Naive B cell (primary cell): Measurements from ENCODE around the gene GPR156. TPM values are rescaled to one million over a fixed set of nuclear protein-coding genes. Genes with fewer than 3 reads are reported as not detected.
"Not testable (repeated sequence)": the region's sequence is repeated elsewhere in the genome, so short reads cannot be mapped to it uniquely, and the experiment has no call there.

Source experiments
- ATAC-seq, 2 donors: fragments of 150-1000 bp; cut with Tn5 transposase; 2 replicates each; pipeline ENCODE4 v1.10.0; 2021; ENCODE audit warnings: low read depth in 2 of 2, mild to moderate bottlenecking in 2 of 2, moderate library complexity in 2 of 2
- DNase-seq: peaks from one replicate; pipeline ENCODE4 v3.0.0; 2022
- H3K27ac Mint-ChIP-seq, 6 donors: one replicate each; pipeline ENCODE4 v1.8.0; 2020 to 2022; ENCODE audit warnings: mild to moderate bottlenecking in 6 of 6, mixed read lengths in 6 of 6, moderate library complexity in 5 of 6, inconsistent platforms in 2 of 6
- H3K27me3 Mint-ChIP-seq, 3 donors: one replicate each; pipeline ENCODE4 v1.8.0; 2021 to 2022; ENCODE audit warnings: mixed read lengths in 3 of 3, mild to moderate bottlenecking in 1 of 3
- H3K36me3 Mint-ChIP-seq, 2 donors: one replicate each; pipeline ENCODE4 v1.8.0; 2020 to 2022; ENCODE audit warnings: mixed read lengths in 2 of 2, inconsistent platforms in 1 of 2, mild to moderate bottlenecking in 1 of 2
- H3K4me1 Mint-ChIP-seq, 3 donors: one replicate each; pipeline ENCODE4 v1.8.0; 2020 to 2022; ENCODE audit warnings: mixed read lengths in 3 of 3, inconsistent platforms in 1 of 3, mild to moderate bottlenecking in 1 of 3, moderate library complexity in 1 of 3
- H3K4me3 Mint-ChIP-seq, 8 donors: one replicate each; pipeline ENCODE4 v1.8.0; 2020 to 2022; ENCODE audit warnings: mild to moderate bottlenecking in 8 of 8, mixed read lengths in 8 of 8, moderate library complexity in 8 of 8, inconsistent platforms in 2 of 8
- H3K9me3 Mint-ChIP-seq, 7 donors: one replicate each; pipeline ENCODE4 v1.8.0; 2020 to 2022; ENCODE audit warnings: mixed read lengths in 7 of 7, mild to moderate bottlenecking in 5 of 7, inconsistent platforms in 2 of 7, moderate library complexity in 1 of 7
- polyA plus RNA-seq, 6 donors: library from polyadenylated mRNA; unstranded; fragments of 300-500 nt; fragmentation: Illumina TruSeq; gene quantifications; one replicate each; pipeline ENCODE4 v1.2.3, GENCODE V29; 2021; ENCODE audit warnings: low read depth in 6 of 6

Gene GPR156
- polyA plus RNA-seq, 6 donors from 2014 or later: not detected

DNA sequence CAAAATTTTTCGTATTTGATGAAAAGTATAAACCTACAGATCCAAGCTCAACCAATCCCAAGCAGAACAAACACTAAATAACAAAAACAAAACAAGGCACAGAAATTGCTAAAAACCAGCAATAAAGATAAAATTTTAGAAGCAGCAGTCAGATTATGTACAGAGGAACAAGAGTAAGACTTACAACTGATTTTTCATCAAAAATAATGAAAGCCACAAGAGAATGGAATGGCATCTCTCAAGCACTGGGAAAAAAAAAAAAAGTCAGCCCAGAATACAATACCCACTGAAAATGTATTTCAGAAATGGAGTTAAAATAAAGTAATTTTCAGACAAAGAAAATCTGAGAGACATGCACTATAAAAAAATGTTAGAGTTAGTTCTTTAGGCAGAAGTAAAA, 27.0 kb downstream of the GPR156 start:
- Mint-ChIP-seq H3K9me3 (peaks cover 0 to 49% (median 28%) of the 10 kb centered on the region in 7 donors), H3K27ac (no peak overlapping the region), H3K4me3 (no peak overlapping the region), H3K27me3 (peaks cover 5 to 10% (median 9%) of the 10 kb centered on the region in 3 donors), H3K4me1 (no peaks in the 10 kb centered on the region), H3K36me3 (no peaks in the 10 kb centered on the region)
- ATAC-seq (no peak), DNase-seq (no peak)

DNA sequence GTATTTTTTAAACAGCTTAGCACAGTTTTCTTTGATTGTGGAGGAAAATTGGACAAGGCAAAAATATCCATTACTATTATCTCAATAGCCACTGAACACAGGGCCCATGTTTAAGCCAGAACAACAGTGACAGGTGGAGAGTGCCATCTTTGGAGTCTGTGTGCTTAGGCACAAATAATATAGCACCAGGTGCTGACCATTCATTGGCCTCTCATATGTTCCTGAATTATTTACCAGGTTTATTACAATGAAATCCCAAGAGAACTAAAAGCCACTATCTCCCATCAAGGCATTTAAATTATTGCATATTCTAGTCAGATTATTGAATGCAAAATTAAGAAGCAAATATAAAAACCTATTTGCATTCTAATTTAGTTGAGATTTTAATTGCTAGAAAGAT, 39.6 kb downstream of the GPR156 start:
- no peaks in the 10 kb centered on the region for H3K4me1 Mint-ChIP-seq
- DNase-seq: no peak
- H3K27ac Mint-ChIP-seq: no peak overlapping the region
- H3K36me3 Mint-ChIP-seq: no peaks in the 10 kb centered on the region
- no peaks in the 10 kb centered on the region for H3K9me3 Mint-ChIP-seq
- peaks cover 15 to 28% (median 27%) of the 10 kb centered on the region in 3 donors for H3K27me3 Mint-ChIP-seq
- no peak overlapping the region for H3K4me3 Mint-ChIP-seq
- no peak for ATAC-seq

- Mint-ChIP-seq H3K4me1 (no peaks in the 10 kb centered on the region), H3K4me3 (no peak overlapping the region), H3K27me3 (peaks cover 11 to 28% (median 23%) of the 10 kb centered on the region in 3 donors), H3K27ac (peak overlapping the region in 1 of 6 donors; percentile 57), H3K9me3 (no peaks in the 10 kb centered on the region), H3K36me3 (no peaks in the 10 kb centered on the region)
- no peak for DNase-seq
- no peak for ATAC-seq
Observed at GRCh38 chr3:120244834-120245225, 40.2 kb downstream of the GPR156 start.

DNA sequence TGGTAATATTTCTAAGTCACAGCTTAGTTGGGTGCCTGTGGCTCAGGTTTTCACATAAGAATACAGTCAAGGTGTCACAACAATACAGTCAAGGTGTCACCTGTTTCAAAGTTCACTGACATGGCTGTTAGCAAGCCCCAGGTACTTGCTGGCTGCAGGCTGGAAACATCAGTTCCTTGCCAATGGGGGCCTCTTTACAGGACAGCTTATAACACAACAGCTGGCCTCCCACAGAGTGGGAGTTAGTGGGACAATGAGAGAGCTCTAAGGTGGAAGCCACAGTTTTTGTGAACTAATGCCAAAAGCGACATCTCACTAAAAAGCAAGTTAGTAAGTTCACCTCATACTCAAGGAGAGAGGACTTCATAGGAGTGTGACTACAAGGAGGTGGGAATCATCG, 45.4 kb downstream of the GPR156 start:
- Mint-ChIP-seq H3K27me3 (peaks cover 39 to 53% (median 42%) of the 10 kb centered on the region in 3 donors), H3K9me3 (peaks cover 0 to 2% (median 0%) of the 10 kb centered on the region in 7 donors), H3K4me1 (no peaks in the 10 kb centered on the region), H3K4me3 (no peak overlapping the region), H3K27ac (no peak overlapping the region), H3K36me3 (no peaks in the 10 kb centered on the region)
- ATAC-seq (no peak), DNase-seq (no peak)

GRCh38 chr3:120227710-120228347, 57.2 kb downstream of the GPR156 start:
- Mint-ChIP-seq H3K27ac (no peak overlapping the region), H3K36me3 (no peaks in the 10 kb centered on the region), H3K4me3 (no peak overlapping the region), H3K9me3 (peaks cover 0 to 5% (median 0%) of the 10 kb centered on the region in 7 donors), H3K27me3 (peaks cover 0 to 14% (median 12%) of the 10 kb centered on the region in 3 donors), H3K4me1 (no peaks in the 10 kb centered on the region)
- ATAC-seq (no peak), DNase-seq (no peak)

- no peaks in the 10 kb centered on the region for H3K4me1 Mint-ChIP-seq
- H3K4me3 Mint-ChIP-seq: no peak overlapping the region
- ATAC-seq (no peak), DNase-seq (no peak)
- H3K9me3 Mint-ChIP-seq: peaks cover 0 to 2% (median 0%) of the 10 kb centered on the region in 7 donors
- no peaks in the 10 kb centered on the region for H3K36me3 Mint-ChIP-seq
- no peak overlapping the region for H3K27ac Mint-ChIP-seq
- peaks cover 8 to 12% (median 10%) of the 10 kb centered on the region in 3 donors for H3K27me3 Mint-ChIP-seq
Observed at GRCh38 chr3:120224237-120224636, 60.8 kb downstream of the GPR156 start.

- Mint-ChIP-seq H3K9me3 (peaks cover 0 to 2% (median 0%) of the 10 kb centered on the region in 7 donors), H3K4me3 (no peak overlapping the region), H3K27me3 (peaks cover 0 to 8% (median 3%) of the 10 kb centered on the region in 3 donors), H3K27ac (no peak overlapping the region), H3K4me1 (no peaks in the 10 kb centered on the region), H3K36me3 (no peaks in the 10 kb centered on the region)
- DNase-seq: no peak
- ATAC-seq: no peak
Observed at GRCh38 chr3:120218981-120219380, 66.0 kb downstream of the GPR156 start.

- H3K36me3 Mint-ChIP-seq, ATAC-seq, DNase-seq: not testable (repeated sequence)
Observed at GRCh38 chr3:120216633-120217032, 68.4 kb downstream of the GPR156 start.

DNA sequence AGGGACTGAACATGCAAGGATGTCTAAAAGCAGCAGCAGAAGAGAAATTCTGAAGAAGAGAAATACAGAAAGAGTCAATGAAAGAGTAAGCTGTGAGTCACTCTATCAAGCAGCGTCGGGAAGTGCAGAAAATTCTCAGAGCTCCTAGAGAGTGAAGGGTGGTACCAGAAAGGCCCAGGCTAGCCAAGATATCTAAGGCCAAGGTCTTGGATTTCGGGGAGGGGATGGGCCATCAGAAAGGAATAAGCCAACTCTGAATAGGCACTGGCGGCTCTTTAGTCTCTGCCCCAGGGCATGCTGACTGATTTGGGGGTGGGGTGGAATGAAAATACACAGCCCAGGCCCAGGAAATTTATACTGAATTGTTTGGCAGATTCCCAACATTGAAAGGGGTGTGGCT, 70.8 kb downstream of the GPR156 start:
- H3K27me3 Mint-ChIP-seq: peaks cover 15 to 23% (median 16%) of the 10 kb centered on the region in 3 donors
- no peaks in the 10 kb centered on the region for H3K36me3 Mint-ChIP-seq
- DNase-seq (no peak), ATAC-seq (no peak)
- H3K9me3 Mint-ChIP-seq: no peaks in the 10 kb centered on the region
- H3K4me3 Mint-ChIP-seq: no peak overlapping the region
- no peaks in the 10 kb centered on the region for H3K4me1 Mint-ChIP-seq
- H3K27ac Mint-ChIP-seq: no peak overlapping the region

More at GRCh38 chr3:120216633-120217032, 68.4 kb downstream of the GPR156 start:
- H3K27me3 Mint-ChIP-seq, H3K4me3 Mint-ChIP-seq, H3K27ac Mint-ChIP-seq, H3K9me3 Mint-ChIP-seq, H3K4me1 Mint-ChIP-seq: not testable (repeated sequence)

DNA sequence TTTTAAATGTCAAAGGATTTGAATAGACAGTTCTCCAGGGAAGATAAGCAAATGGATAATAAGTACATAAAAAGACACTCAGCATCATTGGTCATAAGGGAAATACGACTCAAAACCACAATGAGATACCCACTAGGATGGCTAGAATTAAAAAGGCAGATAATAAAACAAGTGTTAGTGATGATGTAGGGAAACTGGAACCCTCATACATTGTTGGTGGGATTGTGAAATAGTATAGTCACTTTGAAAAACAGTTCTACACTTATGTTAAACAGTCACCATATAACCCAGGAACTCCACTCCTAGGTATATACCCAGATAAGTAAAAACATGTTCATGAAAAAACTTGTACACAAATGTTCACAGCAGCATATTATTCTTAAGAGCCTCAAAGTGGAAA, 72.5 kb downstream of the GPR156 start:
- no peaks in the 10 kb centered on the region for H3K36me3 Mint-ChIP-seq
- H3K9me3 Mint-ChIP-seq: no peaks in the 10 kb centered on the region
- no peak for ATAC-seq
- H3K4me3 Mint-ChIP-seq: no peak overlapping the region
- DNase-seq: no peak
- H3K27me3 Mint-ChIP-seq: peaks cover 15 to 23% (median 16%) of the 10 kb centered on the region in 3 donors
- H3K27ac Mint-ChIP-seq: no peak overlapping the region
- no peaks in the 10 kb centered on the region for H3K4me1 Mint-ChIP-seq

- ATAC-seq: no peak
- H3K36me3 Mint-ChIP-seq: no peaks in the 10 kb centered on the region
- H3K9me3 Mint-ChIP-seq: no peaks in the 10 kb centered on the region
Observed at GRCh38 chr3:120209425-120209824, 75.6 kb downstream of the GPR156 start.

DNA sequence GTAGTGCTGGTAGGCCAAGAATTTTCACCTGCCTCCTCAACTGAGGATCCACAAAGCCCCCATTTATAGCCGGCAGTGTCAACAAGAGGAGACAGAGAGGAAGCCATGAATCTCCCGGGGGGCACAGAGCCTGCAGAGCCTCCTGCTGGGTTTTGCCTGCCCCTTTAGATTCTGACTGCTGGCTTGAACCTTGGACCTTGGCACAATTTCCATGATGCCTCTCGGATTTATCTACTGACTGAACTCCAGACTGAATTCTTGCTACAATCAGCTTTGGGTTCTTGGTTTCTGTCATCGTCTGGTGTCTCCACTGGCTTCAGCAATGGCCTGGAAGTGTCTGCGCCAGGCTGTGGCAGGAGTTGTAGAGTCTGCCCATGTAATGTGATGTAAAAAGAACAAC, 80.7 kb downstream of the GPR156 start:
- DNase-seq (no peak), ATAC-seq (no peak)
- Mint-ChIP-seq H3K36me3 (no peaks in the 10 kb centered on the region), H3K4me3 (no peak overlapping the region), H3K9me3 (no peaks in the 10 kb centered on the region), H3K27me3 (peaks cover 0 to 3% (median 2%) of the 10 kb centered on the region in 3 donors), H3K27ac (no peak overlapping the region), H3K4me1 (no peaks in the 10 kb centered on the region)

More at GRCh38 chr3:120209425-120209824, 75.6 kb downstream of the GPR156 start:
- Mint-ChIP-seq H3K4me1 (no peaks in the 10 kb centered on the region), H3K27ac (no peak overlapping the region), H3K4me3 (no peak overlapping the region), H3K27me3 (peaks cover 15 to 23% (median 16%) of the 10 kb centered on the region in 3 donors)
- no peak for DNase-seq

GRCh38 chr3:120203621-120204020, 81.4 kb downstream of the GPR156 start:
- Mint-ChIP-seq H3K9me3 (no peaks in the 10 kb centered on the region), H3K36me3 (no peaks in the 10 kb centered on the region), H3K27me3 (no peaks in the 10 kb centered on the region), H3K4me3 (no peak overlapping the region), H3K4me1 (no peaks in the 10 kb centered on the region), H3K27ac (no peak overlapping the region)
- ATAC-seq (no peak), DNase-seq (no peak)

- no peaks in the 10 kb centered on the region for H3K4me1 Mint-ChIP-seq
- H3K27me3 Mint-ChIP-seq: no peaks in the 10 kb centered on the region
- H3K9me3 Mint-ChIP-seq: no peaks in the 10 kb centered on the region
- no peaks in the 10 kb centered on the region for H3K36me3 Mint-ChIP-seq
- no peak for DNase-seq
- ATAC-seq: no peak
- H3K4me3 Mint-ChIP-seq: no peak overlapping the region
- no peak overlapping the region for H3K27ac Mint-ChIP-seq
Observed at GRCh38 chr3:120203016-120203415, 82.0 kb downstream of the GPR156 start.
